GM18505 (cell line): ENCODE measurements around the gene KCTD18.

ENCODE experiments used
- ATAC-seq: cut with Tn5 transposase; IDR thresholded peaks from one replicate; pipeline ENCODE4 v1.9.1; 2021; ENCODE audit not compliant: unreplicated experiment
- POLR2A ChIP-seq: IDR thresholded peaks from 4 replicates; pipeline ENCODE4 v1.6.1; 2011; ENCODE audit warnings: borderline replicate concordance; ENCODE audit not compliant: insufficient read depth, insufficient read length; ENCODE audit errors: extremely low read depth

KCTD18 gene

DNA sequence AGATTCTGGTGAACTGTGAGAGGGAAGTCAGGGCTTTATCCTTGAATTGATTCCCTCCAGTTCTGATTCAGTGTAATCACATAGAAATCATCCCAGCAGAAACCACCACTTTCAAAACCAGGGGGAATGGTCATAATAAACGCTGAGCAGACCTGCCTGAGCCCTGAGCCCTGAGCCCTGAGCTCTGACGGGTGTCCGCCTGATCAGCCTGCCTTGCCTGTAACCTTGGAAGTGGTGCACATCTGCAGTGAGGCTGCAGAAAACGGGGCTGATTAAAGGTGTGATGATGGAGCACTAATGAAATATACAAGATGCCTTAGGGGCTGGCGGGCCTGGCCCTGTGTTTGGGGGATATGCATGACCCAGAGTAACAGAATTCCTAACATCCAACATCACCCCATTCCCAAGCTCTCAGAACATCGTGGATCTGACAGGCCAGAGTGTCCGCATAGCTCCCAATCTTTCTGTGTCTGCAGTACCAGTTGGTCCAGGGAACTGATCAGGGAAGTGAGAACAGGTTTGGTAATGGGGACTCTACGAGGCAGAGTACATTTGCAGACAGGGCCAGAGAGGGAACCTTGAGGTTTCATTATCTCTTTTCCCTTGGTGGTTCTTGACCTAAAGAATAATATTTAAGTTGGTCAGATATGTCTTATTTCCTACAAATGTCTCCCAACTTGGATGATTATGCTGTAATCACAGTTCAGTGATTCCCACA lies 37.8 kb downstream of the KCTD18 start:
- ATAC-seq: peak; percentile 20
- TF ChIP-seq POLR2A: no peak

DNA sequence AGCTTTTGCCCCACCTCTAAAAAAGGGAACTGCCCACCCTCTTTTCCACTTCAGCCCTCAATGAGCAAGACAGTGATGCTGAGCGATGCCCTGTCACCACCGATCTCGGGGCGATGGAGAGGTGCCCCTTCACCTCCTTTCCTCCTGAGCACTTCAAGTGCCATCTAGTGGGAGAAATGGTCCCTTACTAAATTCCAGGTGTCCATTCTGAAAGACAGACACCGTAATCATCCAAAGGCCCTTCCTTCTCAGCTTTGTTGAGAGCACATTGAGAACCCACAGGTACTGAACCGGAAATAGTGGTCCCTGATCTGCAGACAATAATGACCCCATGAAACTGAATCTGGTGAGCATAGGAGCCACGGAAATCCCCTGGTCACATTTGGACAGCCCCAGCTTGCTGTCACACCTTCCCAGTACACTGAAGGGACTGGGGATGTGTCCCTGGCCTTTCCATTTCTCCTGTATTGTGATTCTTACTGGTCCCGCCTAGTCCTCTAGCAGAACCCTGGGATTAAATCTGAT lies 38.5 kb downstream of the KCTD18 start:
- peak; percentile 82 for ATAC-seq
- TF ChIP-seq POLR2A: no peak

DNA sequence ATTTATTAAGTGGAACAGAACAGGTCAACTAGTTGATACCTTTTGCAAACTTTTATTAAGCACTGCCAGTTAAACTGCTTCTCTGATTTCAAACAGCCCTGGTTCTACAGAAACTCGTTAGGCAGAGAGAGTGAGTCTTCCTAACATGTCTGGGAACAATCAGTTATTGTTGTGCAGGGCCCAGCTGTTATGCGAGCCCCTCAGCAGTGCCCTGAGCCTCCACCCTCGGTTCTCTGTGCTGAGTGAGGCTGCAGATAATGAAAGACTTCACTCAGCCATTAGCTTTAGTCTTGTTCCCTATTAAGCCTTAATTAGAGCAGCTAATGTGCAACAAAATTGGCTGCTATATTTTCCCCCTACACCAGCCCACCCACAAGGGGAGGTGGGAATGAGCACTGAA lies 39.6 kb downstream of the KCTD18 start:
- no peak for ATAC-seq
- TF ChIP-seq POLR2A: no peak

DNA sequence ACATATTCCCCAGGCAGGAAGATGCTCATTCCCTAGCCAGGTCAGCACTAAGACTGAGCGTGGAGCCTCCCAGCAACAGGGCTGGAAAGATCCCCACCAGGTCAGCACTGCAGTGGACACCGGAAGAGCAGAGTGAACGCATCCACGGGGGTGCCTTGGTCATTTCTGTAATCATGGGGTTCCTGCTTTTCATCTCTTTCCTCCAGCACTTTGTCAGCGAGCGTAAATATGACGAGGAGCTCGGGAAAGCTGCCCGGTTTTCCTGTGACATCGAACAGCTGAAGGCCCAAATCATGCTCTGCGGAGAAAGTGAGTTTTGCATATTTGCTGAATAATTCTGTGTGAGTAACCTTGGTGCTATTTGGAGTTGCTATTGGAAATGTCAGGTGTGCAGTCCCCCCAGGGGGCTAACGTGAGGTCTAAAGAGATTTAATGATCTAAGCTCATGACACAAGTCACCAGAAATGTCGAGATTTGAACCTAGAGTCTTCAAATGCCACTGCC lies 40.1 kb downstream of the KCTD18 start:
- TF ChIP-seq POLR2A: no peak
- ATAC-seq: no peak

DNA sequence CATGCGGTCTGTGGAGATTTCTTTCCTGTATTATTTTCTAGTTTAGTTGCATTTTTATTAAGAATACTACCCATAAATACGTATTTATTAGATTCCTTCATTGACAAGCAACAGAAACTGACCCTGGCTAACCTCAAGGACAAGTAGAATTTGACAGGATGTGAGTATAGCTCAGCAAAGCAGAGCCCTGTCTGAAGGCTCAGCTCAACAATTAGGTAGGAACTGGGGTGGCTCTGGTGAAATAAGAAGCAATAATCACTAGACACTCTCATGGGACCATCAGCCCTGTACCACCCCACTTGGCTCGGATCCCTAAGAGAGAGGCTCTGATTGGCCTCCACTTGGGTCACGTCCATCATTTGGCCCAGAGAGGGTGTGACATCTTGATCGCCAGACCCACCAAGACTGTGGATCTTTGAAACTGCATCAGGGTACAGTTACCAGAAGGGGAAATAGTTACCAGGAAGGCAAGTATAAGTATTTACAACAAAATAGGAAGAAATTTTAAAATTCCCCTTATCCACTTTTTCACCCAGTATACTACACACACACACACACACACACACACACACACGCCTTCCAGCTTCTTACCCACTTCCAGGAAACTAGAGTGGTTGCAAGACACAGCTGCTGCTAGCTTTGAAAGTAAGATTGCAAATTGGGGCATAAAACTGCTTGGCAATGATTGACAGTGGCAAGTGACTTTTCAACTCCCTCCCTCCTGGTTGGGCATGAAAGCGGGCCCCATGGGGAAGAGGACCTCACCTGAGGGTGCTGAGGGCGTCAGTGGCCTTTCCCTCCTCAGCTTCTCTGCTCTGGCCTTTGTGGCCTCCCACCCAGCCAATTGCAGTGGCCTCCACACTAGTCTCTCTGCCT lies 41.8 kb downstream of the KCTD18 start:
- no peak for TF ChIP-seq POLR2A
- no peak for ATAC-seq

DNA sequence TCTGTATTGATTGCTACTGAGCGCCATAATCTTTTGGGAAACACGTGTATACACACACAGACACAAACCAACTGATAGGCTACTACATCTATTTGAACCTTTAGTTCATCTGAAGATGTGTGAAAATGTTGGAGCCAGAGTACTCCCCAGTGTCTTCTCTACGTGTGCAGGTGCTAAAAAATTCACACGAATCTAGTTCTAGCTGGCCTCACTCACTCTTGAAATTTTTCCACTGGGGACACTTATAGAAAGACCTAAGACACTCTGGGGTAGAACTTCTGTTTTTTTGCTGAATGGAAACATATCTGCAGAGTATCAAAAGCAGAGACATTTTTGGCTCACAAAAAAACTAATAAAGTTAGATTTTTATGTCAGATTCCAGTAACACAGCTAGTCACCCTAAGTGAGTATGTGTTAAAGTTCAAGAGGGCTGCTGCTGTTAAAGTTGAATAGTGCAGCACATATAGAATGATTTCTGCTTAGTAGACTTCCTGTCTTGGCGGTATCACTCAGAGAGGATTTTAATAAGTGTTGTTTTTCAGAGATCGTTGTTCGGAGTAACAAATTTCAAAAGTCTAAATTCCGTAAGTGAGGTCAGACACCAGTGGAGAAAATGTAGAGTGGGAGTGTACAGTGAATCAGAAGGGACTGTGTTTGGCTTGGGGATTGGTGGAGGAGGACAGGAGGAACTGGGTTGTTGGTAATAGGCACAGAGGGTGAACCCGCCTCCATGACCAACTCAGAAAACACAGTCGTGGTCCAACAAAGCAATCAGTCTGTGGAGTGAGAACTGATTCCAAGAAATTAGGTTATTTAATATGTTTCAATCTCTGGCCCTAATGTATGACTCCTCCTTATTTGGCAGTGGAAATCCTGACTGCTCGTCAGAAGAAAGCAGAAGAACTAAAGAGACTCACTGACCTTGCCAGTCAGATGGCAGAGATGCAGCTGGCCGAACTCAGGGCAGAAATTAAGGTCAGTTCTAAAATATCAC lies 43.1 kb downstream of the KCTD18 start:
- no peak for ATAC-seq
- no peak for TF ChIP-seq POLR2A

DNA sequence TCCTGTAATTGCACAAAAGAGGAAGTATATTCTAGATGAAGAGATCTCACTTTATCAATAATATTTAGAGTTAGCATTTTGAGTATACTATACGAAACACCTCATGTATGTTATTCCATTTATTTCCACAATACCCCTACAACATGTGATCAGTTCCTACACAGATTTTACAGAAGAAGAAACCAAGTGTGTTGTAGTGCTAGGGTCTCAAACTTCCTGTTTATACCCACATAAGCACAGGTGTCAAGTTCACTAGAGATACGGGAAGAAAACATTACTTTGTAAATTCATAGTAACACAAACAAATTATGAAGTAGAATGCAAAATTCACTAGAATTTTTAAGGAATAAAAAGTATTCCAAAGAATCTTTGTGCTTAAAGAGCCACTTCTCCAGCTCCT lies 46.4 kb downstream of the KCTD18 start:
- no peak for TF ChIP-seq POLR2A
- no peak for ATAC-seq

DNA sequence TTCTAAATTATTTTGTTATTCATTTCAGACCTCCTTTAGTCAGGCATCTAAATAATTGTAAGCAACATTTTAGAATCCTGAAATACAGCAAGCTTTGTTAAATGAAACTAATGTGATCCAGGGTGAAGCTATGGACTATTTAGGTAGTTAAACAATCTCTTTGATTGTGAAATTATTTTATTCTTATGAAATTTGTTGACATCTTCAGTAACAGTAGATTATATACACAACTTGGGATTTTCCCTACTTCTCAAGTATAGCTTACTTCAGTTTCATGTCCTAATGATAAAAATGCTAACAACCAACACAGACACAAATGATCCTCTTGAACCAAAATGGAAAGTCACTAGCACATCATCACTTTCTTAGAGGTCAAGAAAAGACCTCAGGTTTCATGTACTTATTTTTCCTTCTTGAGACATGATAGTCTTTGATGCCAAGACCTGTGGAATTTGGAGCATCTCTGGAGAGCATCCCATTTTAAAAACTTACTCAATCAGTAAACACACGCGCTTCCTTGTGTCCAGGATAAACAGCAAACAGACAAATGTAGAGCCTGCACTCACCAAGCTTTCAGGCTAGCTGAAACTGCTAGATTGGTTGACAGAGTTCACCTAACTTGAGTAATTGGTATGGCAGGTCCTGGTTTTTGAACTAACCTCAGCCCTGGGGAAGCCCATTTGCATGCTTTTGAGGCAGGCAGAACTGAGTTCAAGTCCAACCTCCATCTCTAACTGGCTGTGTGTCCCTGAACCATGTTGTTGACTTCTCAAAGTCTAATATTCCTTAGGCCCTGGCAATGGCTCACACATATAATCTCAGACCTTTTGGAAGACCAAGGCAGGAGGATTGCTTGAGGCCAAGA lies 47.8 kb downstream of the KCTD18 start:
- no peak for ATAC-seq
- no peak for TF ChIP-seq POLR2A

DNA sequence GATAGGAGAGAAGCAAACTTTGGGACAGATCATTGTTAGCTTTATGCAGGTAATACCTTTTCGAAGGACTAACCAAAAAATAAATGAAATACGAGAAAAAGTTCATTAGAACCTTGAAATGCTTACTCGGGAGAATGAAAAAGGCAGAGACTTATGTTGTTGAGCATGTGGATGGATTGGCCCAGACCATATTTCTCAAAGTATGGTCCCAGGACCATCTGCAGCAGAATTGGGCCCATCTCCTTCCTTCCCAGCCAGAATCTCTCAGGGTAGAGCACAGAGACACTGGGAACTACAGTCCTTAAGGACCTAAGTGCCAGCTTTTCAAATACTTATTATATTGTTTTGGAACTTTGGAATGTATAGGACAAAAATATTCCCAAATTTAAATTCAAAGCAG lies 50.8 kb downstream of the KCTD18 start:
- no peak for ATAC-seq
- TF ChIP-seq POLR2A: no peak

DNA sequence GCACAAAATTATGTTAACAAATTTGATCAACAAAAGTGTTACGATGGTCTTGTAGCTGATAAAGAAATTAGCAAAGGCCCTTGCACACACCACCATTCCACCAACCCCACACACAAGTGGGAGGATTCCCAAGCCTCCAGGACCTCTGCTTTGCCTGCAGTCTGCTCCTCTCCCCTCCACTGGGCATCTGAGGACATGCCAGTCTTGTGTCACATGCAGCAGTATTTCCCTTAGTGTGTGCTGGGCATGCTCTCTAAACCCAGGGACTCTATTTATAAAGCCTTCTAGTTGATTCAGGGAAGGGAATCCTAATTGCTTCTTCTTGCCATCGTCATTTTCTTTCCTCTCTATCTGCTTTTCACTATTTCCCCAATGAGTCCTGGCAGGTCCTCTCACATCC lies 53.3 kb downstream of the KCTD18 start:
- ATAC-seq: no peak
- TF ChIP-seq POLR2A: no peak

DNA sequence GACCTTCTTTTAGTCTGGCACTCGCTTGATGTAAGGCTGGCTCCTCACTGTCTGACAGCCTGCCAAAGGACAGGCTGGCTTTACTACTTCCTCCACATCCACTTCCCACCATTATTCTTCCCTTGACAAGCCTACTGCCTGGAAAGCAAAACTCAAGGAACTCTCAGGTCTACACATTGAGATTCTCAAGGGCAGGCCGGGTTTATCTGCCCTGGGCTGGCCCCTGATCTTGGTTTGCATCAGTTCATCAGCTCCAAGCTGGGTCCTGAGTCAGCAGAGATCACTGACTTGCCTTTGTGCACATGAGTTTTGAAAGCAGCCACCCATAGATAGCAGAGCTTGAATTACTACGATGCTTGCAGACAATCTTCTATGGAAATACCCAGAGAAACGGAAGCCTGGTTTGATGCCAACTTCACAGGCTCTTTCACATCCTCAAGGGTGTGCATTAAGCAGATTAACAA lies 53.9 kb downstream of the KCTD18 start:
- peak; percentile 73 for ATAC-seq
- no peak for TF ChIP-seq POLR2A
